T-cell (primary cell): ENCODE data around the gene MAPKAPK2. TPM values are rescaled to one million over a fixed set of nuclear protein-coding genes. Genes with fewer than 3 reads are reported as not detected.
A peak's percentile ranks its signal among the peaks of the same experiment; 100 is the strongest.

ENCODE experiments used
- ATAC-seq, 4 experiments: fragments of 200-7000 bp in 3 of 4; fragments of 150-1000 bp in 1 of 4; cut with Tn5 transposase; replicated peaks in 1 of 4; 1 replicate in 3 of 4; 2 replicates in 1 of 4; pipeline ENCODE4 v1.10.0; 2021; ENCODE audit warnings: moderate library complexity in 3 of 4, mild to moderate bottlenecking in 2 of 4, moderate number of reproducible peaks in 1 of 4
- CTCF ChIA-PET, 2 donors: fragments of 300-600 bp; sonication (Branson Sonifier 250); formaldehyde crosslinking; loops; one replicate each; lab custom pipeline; 2022; ENCODE audit warnings: antibody characterized with exemption in 2 of 2; lab: Charles Lee
- POLR2A ChIA-PET, 2 donors: fragments of 300-600 bp; sonication (Branson Sonifier 250); formaldehyde crosslinking; loops; one replicate each; lab custom pipeline; 2022; ENCODE audit warnings: antibody characterized with exemption in 2 of 2; lab: Charles Lee
- DNase-seq, 35 experiments: peaks; one replicate each; pipeline versions ENCODE4 v3.0.0 to v3.0.0-alpha.2; 2013 to 2023
- H3K27ac ChIP-seq: one replicate; pipeline ENCODE4 v1.5.1; 2013; ENCODE audit warnings: low read length
- H3K27me3 ChIP-seq, 2 experiments: replicated peaks in 1 of 2; 1 replicate in 1 of 2; 2 replicates in 1 of 2; pipeline versions ENCODE4 v1.6.1 to v1.7.0; 2013; ENCODE audit warnings: low read length in 1 of 2, mixed read lengths in 1 of 2; ENCODE audit not compliant: control insufficient read depth in 2 of 2, insufficient read depth in 2 of 2; ENCODE audit errors: extremely low read depth in 1 of 2
- H3K36me3 ChIP-seq, 2 donors: 1 replicate in 1 of 2; 2 replicates in 1 of 2; pipeline versions ENCODE4 v1.6.1 to v1.7.0; 2013; ENCODE audit warnings: low read length in 1 of 2; ENCODE audit not compliant: control insufficient read depth in 2 of 2, insufficient read depth in 1 of 2; ENCODE audit errors: extremely low read depth in 1 of 2
- H3K4me1 ChIP-seq, 2 experiments: 1 replicate in 1 of 2; 2 replicates in 1 of 2; pipeline versions ENCODE4 v1.6.1 to v1.7.0; 2013; ENCODE audit warnings: low read length in 2 of 2, mixed read lengths in 1 of 2; ENCODE audit not compliant: insufficient read depth in 2 of 2, control insufficient read depth in 1 of 2; ENCODE audit errors: extremely low read depth in 1 of 2
- H3K4me3 ChIP-seq, 2 donors: 1 replicate in 1 of 2; 2 replicates in 1 of 2; pipeline versions ENCODE4 v1.5.1 to v1.7.0; 2013; ENCODE audit warnings: mild to moderate bottlenecking in 2 of 2, low read length in 1 of 2, moderate library complexity in 1 of 2; ENCODE audit not compliant: control insufficient read depth in 1 of 2; ENCODE audit errors: extremely low read depth in 1 of 2
- H3K9me3 ChIP-seq: 2 replicates; pipeline ENCODE4 v1.7.0; 2013
- H3K27ac Mint-ChIP-seq, 2 donors: one replicate each; pipeline ENCODE4 v1.8.0; 2020 to 2021; ENCODE audit warnings: mild to moderate bottlenecking in 2 of 2, mixed read lengths in 2 of 2
- H3K27me3 Mint-ChIP-seq, 2 donors: one replicate each; pipeline ENCODE4 v1.8.0; 2021 to 2022; ENCODE audit warnings: mixed read lengths in 2 of 2
- H3K36me3 Mint-ChIP-seq: one replicate; pipeline ENCODE4 v1.8.0; 2021; ENCODE audit warnings: mixed read lengths
- H3K4me1 Mint-ChIP-seq, 3 donors: one replicate each; pipeline ENCODE4 v1.8.0; 2020 to 2022; ENCODE audit warnings: mixed read lengths in 3 of 3, mild to moderate bottlenecking in 1 of 3
- H3K4me3 Mint-ChIP-seq, 3 donors: one replicate each; pipeline ENCODE4 v1.8.0; 2020 to 2022; ENCODE audit warnings: mild to moderate bottlenecking in 3 of 3, mixed read lengths in 3 of 3, moderate library complexity in 3 of 3
- H3K9me3 Mint-ChIP-seq, 3 donors: one replicate each; pipeline ENCODE4 v1.8.0; 2020 to 2022; ENCODE audit warnings: mixed read lengths in 3 of 3
- WGBS: methylation state at CpG from one replicate; pipeline ENCODE4 v1.1.5; 2013; ENCODE audit warnings: missing lambda C conversion rate; ENCODE audit not compliant: insufficient coverage; 5-methylcytosine and 5-hydroxymethylcytosine counted together
- total RNA-seq, 35 experiments: library from RNA in 6 of 35; stranded (reverse) in 6 of 35; fragments of 120-200 nt in 1 of 35; gene quantifications; one replicate each; pipeline versions ENCODE4 v1.2.1 to v1.2.4 and lab custom pipeline; 2013 to 2026

MAPKAPK2 gene
- total RNA-seq, 5 donors from 2014 or later (not counting 1 experiment from before 2014, with no cell fraction given) = 64.3 to 117 (median 78.4) TPM

GRCh38 chr1:206668351-206668750, 16.4 kb upstream of the MAPKAPK2 start:
- POLR2A ChIA-PET = interaction anchor here in 1 of 2 donors (0.6 kb wide), 2 partner anchors 81 to 177 kb away, joined by 3 read pairs; no protein-coding TSS in a partner anchor
- no peak overlapping the region for H3K4me3 ChIP-seq
- H3K27ac ChIP-seq = no peak overlapping the region
- WGBS = 9% methylated on average over 2 of the region's 2 CpGs
- H3K36me3 ChIP-seq = no peaks in the 10 kb centered on the region
- Mint-ChIP-seq H3K36me3 (no peaks in the 10 kb centered on the region), H3K9me3 (no peaks in the 10 kb centered on the region), H3K27me3 (peaks cover 2 to 11% of the 10 kb centered on the region in 2 donors), H3K27ac (peak overlapping the region in 1 of 2 donors; percentile 5), H3K4me3 (no peak overlapping the region), H3K4me1 (peaks cover 7 to 13% (median 7%) of the 10 kb centered on the region in 3 donors)
- DNase-seq = no peak
- peaks cover 0 to 12% of the 10 kb centered on the region in 2 experiments for H3K27me3 ChIP-seq
- H3K9me3 ChIP-seq = no peaks in the 10 kb centered on the region
- H3K4me1 ChIP-seq = peaks cover 0 to 15% of the 10 kb centered on the region in 2 experiments
- CTCF ChIA-PET = interaction anchor here in 1 of 2 donors (0.7 to 1.6 kb wide), 5 partner anchors 9 to 189 kb away, joined by 3 to 4 read pairs (median 3); partner anchors contain the start of gene DYRK3
- ATAC-seq = no peak

- Mint-ChIP-seq H3K9me3 (no peaks in the 10 kb centered on the region), H3K27me3 (peaks cover 0 to 7% of the 10 kb centered on the region in 2 donors), H3K27ac (no peak overlapping the region), H3K36me3 (no peaks in the 10 kb centered on the region), H3K4me1 (peaks cover 7 to 13% (median 7%) of the 10 kb centered on the region in 3 donors), H3K4me3 (no peak overlapping the region)
- ATAC-seq (no peak), DNase-seq (no peak)
- Histone ChIP-seq H3K27ac (no peak overlapping the region), H3K4me3 (no peak overlapping the region), H3K27me3 (peaks cover 0 to 6% of the 10 kb centered on the region in 2 experiments), H3K9me3 (no peaks in the 10 kb centered on the region), H3K36me3 (no peaks in the 10 kb centered on the region), H3K4me1 (peaks cover 0 to 12% of the 10 kb centered on the region in 2 experiments)
- WGBS = no CpG with 5 or more reads among the region's 6 CpGs
- POLR2A ChIA-PET = no interaction called here
- CTCF ChIA-PET = no interaction called here
Observed at GRCh38 chr1:206668874-206669410, 15.8 kb upstream of the MAPKAPK2 start.

- Histone ChIP-seq H3K27ac (no peak overlapping the region), H3K4me3 (no peak overlapping the region), H3K9me3 (no peaks in the 10 kb centered on the region), H3K36me3 (no peaks in the 10 kb centered on the region), H3K27me3 (no peaks in the 10 kb centered on the region), H3K4me1 (peaks cover 0 to 10% of the 10 kb centered on the region in 2 experiments)
- CTCF ChIA-PET = interaction anchor here in 1 of 2 donors (2.1 kb wide), 1 partner anchor 8 kb away, joined by 7 read pairs; no protein-coding TSS in a partner anchor
- no peaks in the 10 kb centered on the region for H3K36me3 Mint-ChIP-seq
- no peak overlapping the region for H3K27ac Mint-ChIP-seq
- 71% methylated on average over 4 of the region's 8 CpGs for WGBS
- POLR2A ChIA-PET = no interaction called here
- peaks cover 5 to 11% (median 7%) of the 10 kb centered on the region in 3 donors for H3K4me1 Mint-ChIP-seq
- H3K27me3 Mint-ChIP-seq = no peaks in the 10 kb centered on the region
- ATAC-seq (no peak), DNase-seq (no peak)
- no peaks in the 10 kb centered on the region for H3K9me3 Mint-ChIP-seq
- H3K4me3 Mint-ChIP-seq = no peak overlapping the region
Observed at GRCh38 chr1:206672011-206672688, 12.6 kb upstream of the MAPKAPK2 start.

- Mint-ChIP-seq H3K4me3 (no peak overlapping the region), H3K27me3 (no peaks in the 10 kb centered on the region), H3K27ac (no peak overlapping the region), H3K4me1 (peaks cover 4 to 6% (median 5%) of the 10 kb centered on the region in 3 donors), H3K9me3 (no peaks in the 10 kb centered on the region), H3K36me3 (no peaks in the 10 kb centered on the region)
- Histone ChIP-seq H3K9me3 (no peaks in the 10 kb centered on the region), H3K27me3 (no peaks in the 10 kb centered on the region), H3K4me1 (peaks cover 0 to 9% of the 10 kb centered on the region in 2 experiments), H3K36me3 (no peaks in the 10 kb centered on the region), H3K27ac (no peak overlapping the region), H3K4me3 (no peak overlapping the region)
- no peak for DNase-seq
- POLR2A ChIA-PET = interaction anchor here in 1 of 2 donors (0.7 kb wide), 1 partner anchor 169 kb away, joined by 3 read pairs; no protein-coding TSS in a partner anchor
- no CpG with 5 or more reads among the region's 6 CpGs for WGBS
- CTCF ChIA-PET = interaction anchor here (0.6 to 2.1 kb wide), 4 partner anchors 9 to 15 kb away, joined by 3 to 7 read pairs (median 4); no protein-coding TSS in a partner anchor
- ATAC-seq = no peak
Observed at GRCh38 chr1:206672844-206673758, 11.6 kb upstream of the MAPKAPK2 start.

- H3K27ac Mint-ChIP-seq = no peak overlapping the region
Observed at GRCh38 chr1:206674236-206674635, 10.5 kb upstream of the MAPKAPK2 start.

GRCh38 chr1:206674745-206675175, 9.9 kb upstream of the MAPKAPK2 start:
- Histone ChIP-seq H3K27me3 (no peaks in the 10 kb centered on the region), H3K4me1 (no peaks in the 10 kb centered on the region), H3K9me3 (no peaks in the 10 kb centered on the region), H3K36me3 (no peaks in the 10 kb centered on the region), H3K27ac (no peak overlapping the region), H3K4me3 (no peak overlapping the region)
- Mint-ChIP-seq H3K4me1 (peaks cover 0 to 4% (median 0%) of the 10 kb centered on the region in 3 donors), H3K9me3 (no peaks in the 10 kb centered on the region), H3K36me3 (no peaks in the 10 kb centered on the region), H3K27me3 (peaks cover 0 to 1% of the 10 kb centered on the region in 2 donors), H3K4me3 (no peak overlapping the region), H3K27ac (no peak overlapping the region)
- ChIA-PET CTCF (no interaction called here), POLR2A (no interaction called here)
- no peak for ATAC-seq
- no peak for DNase-seq
- 89% methylated on average over 1 of the region's 1 CpG for WGBS

More at GRCh38 chr1:206674236-206674635, 10.5 kb upstream of the MAPKAPK2 start:
- H3K27me3 ChIP-seq = no peaks in the 10 kb centered on the region
- H3K9me3 ChIP-seq = no peaks in the 10 kb centered on the region
- no peaks in the 10 kb centered on the region for H3K4me1 ChIP-seq
- H3K36me3 ChIP-seq = no peaks in the 10 kb centered on the region
- 86% methylated on average over 1 of the region's 3 CpGs for WGBS
- no peaks in the 10 kb centered on the region for H3K27me3 Mint-ChIP-seq
- no peak overlapping the region for H3K27ac ChIP-seq
- no peak overlapping the region for H3K4me3 ChIP-seq
- DNase-seq (no peak), ATAC-seq (no peak)
- H3K9me3 Mint-ChIP-seq = no peaks in the 10 kb centered on the region
- ChIA-PET CTCF (interaction anchor here in 1 of 2 donors (1.4 kb wide), 1 partner anchor 11 kb away, joined by 6 read pairs; no protein-coding TSS in a partner anchor), POLR2A (no interaction called here)
- H3K4me1 Mint-ChIP-seq = peaks cover 0 to 3% (median 0%) of the 10 kb centered on the region in 3 donors
- H3K4me3 Mint-ChIP-seq = no peak overlapping the region
- no peaks in the 10 kb centered on the region for H3K36me3 Mint-ChIP-seq
